ENCODE measurements around the gene CASP2. TPM values are rescaled to one million over a fixed set of nuclear protein-coding genes. Genes with fewer than 3 reads are reported as not detected.
"Not testable (repeated sequence)": the region's sequence is repeated elsewhere in the genome, so short reads cannot be mapped to it uniquely, and the experiment has no call there.

CASP2 gene
- total RNA-seq, 1 experiment from 2014 or later = 62.0 TPM

- TF ChIP-seq CTCF (IDR thresholded peaks at IDR 0.05; ENCODE audit: insufficient read depth in 1 of 2, low read depth in 1 of 2, low read length in 1 of 2, severe bottlenecking in 1 of 2, unreplicated experiment in 1 of 2) = no peak
- peaks cover 40% of the 10 kb centered on the region for H3K4me1 Mint-ChIP-seq (ENCODE audit: low read depth, unreplicated experiment)
- Histone ChIP-seq H3K36me3 (ENCODE audit: control insufficient read depth, insufficient read depth, low read length) (peaks cover 2% of the 10 kb centered on the region), H3K4me3 (ENCODE audit: low read depth, low read length) (peak overlapping the region; percentile 73), H3K9me3 (no peaks in the 10 kb centered on the region), H3K27me3 (replicated peaks; ENCODE audit: control insufficient read depth, insufficient read depth, low read length) (no peaks in the 10 kb centered on the region), H3K4me1 (peaks cover 32% of the 10 kb centered on the region)
- TSS peak; percentile 40 for BruUV-seq (replicated peaks)
- ChIA-PET CTCF (interaction anchor here (0.6 to 2.1 kb wide), 6 partner anchors 11 to 93 kb away, joined by 3 to 20 read pairs (median 6); partner anchors contain the start of gene GSTK1), POLR2A (interaction anchor here (1.0 to 1.2 kb wide), 4 partner anchors 11 to 81 kb away, joined by 3 to 23 read pairs (median 5); partner anchors contain the start of gene GSTK1)
- DNase-seq = no peak
- H3K36me3 Mint-ChIP-seq (ENCODE audit: insufficient read depth, unreplicated experiment) = peaks cover 56% of the 10 kb centered on the region
- intact Hi-C loops (cut with micrococcal nuclease; ENCODE audit: unreplicated experiment) = loop anchor here (1.0 kb wide), 2 partner anchors 26 to 49 kb away; partner anchors contain the start of gene GSTK1
- H3K27ac Mint-ChIP-seq (ENCODE audit: unreplicated experiment) = peak overlapping the region; percentile 89
- no peaks in the 10 kb centered on the region for H3K9me3 Mint-ChIP-seq (ENCODE audit: unreplicated experiment)
- no peaks in the 10 kb centered on the region for H3K27me3 Mint-ChIP-seq (ENCODE audit: insufficient read depth, unreplicated experiment)
- H3K4me3 Mint-ChIP-seq (ENCODE audit: unreplicated experiment) = peak overlapping the region; percentile 81
These were observed 685 bp downstream of the CASP2 start for GRCh38 chr7:143288836-143289235.

- ChIA-PET CTCF (no interaction called here), POLR2A (interaction anchor here (0.6 kb wide), 1 partner anchor 8 kb away, joined by 3 read pairs; no protein-coding TSS in a partner anchor)
- Mint-ChIP-seq H3K4me3 (ENCODE audit: unreplicated experiment) (peak overlapping the region; percentile 81), H3K9me3 (ENCODE audit: unreplicated experiment) (no peaks in the 10 kb centered on the region), H3K36me3 (ENCODE audit: insufficient read depth, unreplicated experiment) (peaks cover 62% of the 10 kb centered on the region), H3K27ac (ENCODE audit: unreplicated experiment) (peak overlapping the region; percentile 89), H3K27me3 (ENCODE audit: insufficient read depth, unreplicated experiment) (no peaks in the 10 kb centered on the region), H3K4me1 (ENCODE audit: low read depth, unreplicated experiment) (peaks cover 34% of the 10 kb centered on the region)
- peak overlapping the region; percentile 73 for H3K4me3 ChIP-seq (ENCODE audit: low read depth, low read length)
- DNase-seq = no peak
- intact Hi-C loops (cut with micrococcal nuclease; ENCODE audit: unreplicated experiment) = no loop called here
- TF ChIP-seq CTCF (IDR thresholded peaks at IDR 0.05; ENCODE audit: insufficient read depth in 1 of 2, low read depth in 1 of 2, low read length in 1 of 2, severe bottlenecking in 1 of 2, unreplicated experiment in 1 of 2) = no peak
- peaks cover 3% of the 10 kb centered on the region for H3K36me3 ChIP-seq (ENCODE audit: control insufficient read depth, insufficient read depth, low read length)
- no peaks in the 10 kb centered on the region for H3K9me3 ChIP-seq
- peaks cover 26% of the 10 kb centered on the region for H3K4me1 ChIP-seq
- no peaks in the 10 kb centered on the region for H3K27me3 ChIP-seq (replicated peaks; ENCODE audit: control insufficient read depth, insufficient read depth, low read length)
- no TSS peak for BruUV-seq (replicated peaks)
These were observed 1.3 kb downstream of the CASP2 start for GRCh38 chr7:143289421-143289820.

GRCh38 chr7:143289888-143290287 is 1.7 kb downstream of the CASP2 start:
- peaks cover 24% of the 10 kb centered on the region for H3K4me1 ChIP-seq
- H3K27me3 Mint-ChIP-seq (ENCODE audit: insufficient read depth, unreplicated experiment); H3K9me3 Mint-ChIP-seq (ENCODE audit: unreplicated experiment); H3K36me3 ChIP-seq (ENCODE audit: control insufficient read depth, insufficient read depth, low read length); BruUV-seq (replicated peaks); H3K4me3 ChIP-seq (ENCODE audit: low read depth, low read length); DNase-seq; H3K9me3 ChIP-seq; H3K27me3 ChIP-seq (replicated peaks; ENCODE audit: control insufficient read depth, insufficient read depth, low read length); intact Hi-C loops (cut with micrococcal nuclease; ENCODE audit: unreplicated experiment): not testable (repeated sequence)
- ChIA-PET CTCF (interaction anchor here (0.6 kb wide), 1 partner anchor 79 kb away, joined by 3 read pairs; no protein-coding TSS in a partner anchor), POLR2A (interaction anchor here (0.6 to 0.7 kb wide), 3 partner anchors 8 to 26 kb away, joined by 3 to 12 read pairs (median 9); no protein-coding TSS in a partner anchor)
- peak overlapping the region; percentile 81 for H3K4me3 Mint-ChIP-seq (ENCODE audit: unreplicated experiment)
- H3K27ac Mint-ChIP-seq (ENCODE audit: unreplicated experiment) = peak overlapping the region; percentile 89
- peaks cover 66% of the 10 kb centered on the region for H3K36me3 Mint-ChIP-seq (ENCODE audit: insufficient read depth, unreplicated experiment)
- H3K4me1 Mint-ChIP-seq (ENCODE audit: low read depth, unreplicated experiment) = peaks cover 30% of the 10 kb centered on the region

All from Caco-2 (cell line).